ENCODE data around the gene FRRS1L.

The FRRS1L gene

GRCh38 chr9:109176386-109176785, 9.3 kb upstream of the FRRS1L start:
- no peak for DNase-seq (ENCODE audit: low read depth)

GRCh38 chr9:109172935-109173334, 5.9 kb upstream of the FRRS1L start:
- no peak for DNase-seq (ENCODE audit: low read depth)

GRCh38 chr9:109171926-109172325, 4.9 kb upstream of the FRRS1L start:
- DNase-seq (ENCODE audit: low read depth), result no peak

GRCh38 chr9:109168170-109168569, 1.1 kb upstream of the FRRS1L start:
- DNase-seq (ENCODE audit: low read depth), result no peak

- no peak for DNase-seq (ENCODE audit: low read depth)
Observed at GRCh38 chr9:109167716-109168115, 667 bp upstream of the FRRS1L start.

- no peak for DNase-seq (ENCODE audit: low read depth)
Observed at GRCh38 chr9:109166171-109166770, 778 bp downstream of the FRRS1L start.

- DNase-seq (ENCODE audit: low read depth), result no peak
Observed at GRCh38 chr9:109164042-109164441, 3.0 kb downstream of the FRRS1L start.

- no peak for DNase-seq (ENCODE audit: low read depth)
Observed at GRCh38 chr9:109163194-109163593, 3.9 kb downstream of the FRRS1L start.

- no peak for DNase-seq (ENCODE audit: low read depth)
Observed at GRCh38 chr9:109162677-109163076, 4.4 kb downstream of the FRRS1L start.

GRCh38 chr9:109161471-109161870, 5.6 kb downstream of the FRRS1L start:
- DNase-seq (ENCODE audit: low read depth), result no peak

GRCh38 chr9:109159583-109159982, 7.5 kb downstream of the FRRS1L start:
- no peak for DNase-seq (ENCODE audit: low read depth)

GRCh38 chr9:109158651-109159050, 8.4 kb downstream of the FRRS1L start:
- DNase-seq (ENCODE audit: low read depth), result no peak

GRCh38 chr9:109156708-109157107, 10.3 kb downstream of the FRRS1L start:
- no peak for DNase-seq (ENCODE audit: low read depth)

GRCh38 chr9:109150925-109151545, 16.0 kb downstream of the FRRS1L start:
- no peak for DNase-seq (ENCODE audit: low read depth)

- DNase-seq (ENCODE audit: low read depth), result no peak
Observed at GRCh38 chr9:109149722-109150121, 17.3 kb downstream of the FRRS1L start.

- no peak for DNase-seq (ENCODE audit: low read depth)
Observed at GRCh38 chr9:109149089-109149488, 18.0 kb downstream of the FRRS1L start.

GRCh38 chr9:109145051-109145450, 22.0 kb downstream of the FRRS1L start:
- DNase-seq (ENCODE audit: low read depth), result no peak

GRCh38 chr9:109143881-109144562, 23.0 kb downstream of the FRRS1L start:
- DNase-seq (ENCODE audit: low read depth), result no peak

GRCh38 chr9:109141375-109141774, 25.7 kb downstream of the FRRS1L start:
- DNase-seq (ENCODE audit: low read depth), result no peak

GRCh38 chr9:109139851-109140250, 27.2 kb downstream of the FRRS1L start:
- no peak for DNase-seq (ENCODE audit: low read depth)

- no peak for DNase-seq (ENCODE audit: low read depth)
Observed at GRCh38 chr9:109138421-109138820, 28.6 kb downstream of the FRRS1L start.

GRCh38 chr9:109134167-109134578, 32.9 kb downstream of the FRRS1L start:
- no peak for DNase-seq (ENCODE audit: low read depth)

- no peak for DNase-seq (ENCODE audit: low read depth)
Observed at GRCh38 chr9:109133533-109133932, 33.5 kb downstream of the FRRS1L start.
